ENCODE measurements around the gene ARMC8.

The ARMC8 gene

DNA sequence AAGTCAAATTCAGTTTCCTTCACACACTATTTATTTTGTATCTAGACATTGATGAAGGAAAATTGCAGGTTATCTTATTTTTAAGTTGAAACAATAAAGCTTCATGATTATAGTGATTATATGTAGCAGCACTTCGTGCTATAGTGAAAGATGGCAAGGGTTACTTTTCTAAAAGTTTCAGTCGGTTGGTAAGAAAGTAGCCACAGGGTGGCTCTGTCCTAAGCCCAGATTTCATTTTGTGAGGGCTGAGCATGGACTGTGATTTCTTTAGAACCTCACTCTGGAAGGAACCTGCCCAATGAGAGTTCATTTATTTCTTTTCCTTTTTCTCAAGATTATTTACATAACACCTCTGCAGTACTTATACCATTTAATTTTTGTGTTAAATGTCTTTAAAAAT, 76.0 kb downstream of the ARMC8 start:
- Histone ChIP-seq H3K4me2 (no peak overlapping the region), H3K4me1 (no peaks in the 10 kb centered on the region), H3K4me3 (no peak overlapping the region), H3K9ac (no peak overlapping the region), H3K27ac (no peak overlapping the region), H4K20me1 (no peaks in the 10 kb centered on the region), H3K27me3 (no peaks in the 10 kb centered on the region), H3K9me3 (no peaks in the 10 kb centered on the region), H3K36me3 (peaks cover 51% of the 10 kb centered on the region)
- TF ChIP-seq Cebpa-rat (IDR thresholded peaks at IDR 0.05): no peak

DNA sequence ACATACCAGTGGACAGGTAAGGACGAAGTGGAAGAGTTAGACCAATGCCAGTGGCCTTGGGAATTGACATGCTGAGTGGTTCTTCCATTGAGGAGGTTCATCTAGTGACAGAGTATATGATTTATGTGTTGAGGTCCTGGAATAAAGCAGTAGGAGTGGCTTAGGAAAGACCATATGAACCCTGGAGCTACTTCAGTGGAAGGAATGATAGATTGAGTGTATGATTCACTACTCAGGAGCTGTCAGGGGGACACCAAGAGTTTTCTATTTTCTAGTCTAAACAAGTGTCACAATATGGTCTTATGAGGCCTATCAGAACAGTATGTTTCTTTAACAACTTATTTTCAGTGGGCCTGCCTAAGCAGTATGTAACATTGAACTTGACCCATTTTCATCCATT, 78.6 kb downstream of the ARMC8 start:
- Histone ChIP-seq H3K4me1 (no peaks in the 10 kb centered on the region), H3K27me3 (no peaks in the 10 kb centered on the region), H3K9me3 (no peaks in the 10 kb centered on the region), H3K4me3 (no peak overlapping the region), H3K27ac (no peak overlapping the region), H3K36me3 (peaks cover 51% of the 10 kb centered on the region), H3K4me2 (no peak overlapping the region), H3K9ac (no peak overlapping the region), H4K20me1 (no peaks in the 10 kb centered on the region)
- TF ChIP-seq Cebpa-rat (IDR thresholded peaks at IDR 0.05): no peak

DNA sequence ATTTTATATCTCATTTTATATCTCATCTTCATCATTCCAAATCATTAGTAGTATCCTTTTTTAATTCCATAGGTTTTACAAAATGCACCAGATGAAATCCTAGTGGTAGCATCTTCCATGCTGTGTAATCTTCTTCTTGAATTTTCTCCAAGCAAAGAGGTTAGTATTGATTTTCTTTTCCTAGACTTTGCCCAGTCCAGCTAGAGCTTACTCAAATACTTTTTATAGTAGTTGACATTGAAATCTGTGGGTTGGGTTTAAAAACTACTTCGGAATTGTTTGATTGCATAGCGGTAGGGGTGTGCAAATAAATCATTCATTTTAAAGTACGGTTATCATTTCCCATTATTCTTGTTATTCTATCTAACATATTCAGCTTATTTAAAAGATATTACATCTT, 80.0 kb downstream of the ARMC8 start:
- Histone ChIP-seq H3K9ac (no peak overlapping the region), H3K4me1 (no peaks in the 10 kb centered on the region), H3K36me3 (peaks cover 64% of the 10 kb centered on the region), H3K4me3 (no peak overlapping the region), H3K9me3 (no peaks in the 10 kb centered on the region), H4K20me1 (no peaks in the 10 kb centered on the region), H3K27me3 (no peaks in the 10 kb centered on the region), H3K27ac (no peak overlapping the region), H3K4me2 (no peak overlapping the region)
- no peak for TF ChIP-seq Cebpa-rat (IDR thresholded peaks at IDR 0.05)

DNA sequence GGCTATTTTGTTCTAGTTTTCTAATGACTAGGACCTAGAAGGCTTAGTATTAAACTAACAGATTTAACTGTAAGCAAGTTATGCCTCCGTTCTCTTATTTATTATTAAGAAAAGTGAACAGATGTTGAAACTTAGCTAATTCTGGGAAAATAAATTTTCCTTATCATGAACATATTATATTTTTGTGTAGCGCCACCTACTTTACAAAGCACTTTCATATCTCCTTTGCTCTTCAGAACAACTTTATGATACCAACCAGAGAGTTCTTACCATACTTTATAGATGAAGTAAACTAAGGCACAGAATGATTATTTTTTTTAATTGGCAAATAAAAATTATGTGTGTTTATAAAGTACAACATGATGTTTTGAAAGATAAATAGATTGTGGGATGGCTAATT, 83.1 kb downstream of the ARMC8 start:
- Histone ChIP-seq H3K4me1 (no peaks in the 10 kb centered on the region), H3K9ac (no peak overlapping the region), H3K4me2 (no peak overlapping the region), H3K36me3 (peaks cover 74% of the 10 kb centered on the region), H3K4me3 (no peak overlapping the region), H4K20me1 (no peaks in the 10 kb centered on the region), H3K27me3 (no peaks in the 10 kb centered on the region), H3K27ac (no peak overlapping the region), H3K9me3 (no peaks in the 10 kb centered on the region)
- TF ChIP-seq Cebpa-rat (IDR thresholded peaks at IDR 0.05): no peak

DNA sequence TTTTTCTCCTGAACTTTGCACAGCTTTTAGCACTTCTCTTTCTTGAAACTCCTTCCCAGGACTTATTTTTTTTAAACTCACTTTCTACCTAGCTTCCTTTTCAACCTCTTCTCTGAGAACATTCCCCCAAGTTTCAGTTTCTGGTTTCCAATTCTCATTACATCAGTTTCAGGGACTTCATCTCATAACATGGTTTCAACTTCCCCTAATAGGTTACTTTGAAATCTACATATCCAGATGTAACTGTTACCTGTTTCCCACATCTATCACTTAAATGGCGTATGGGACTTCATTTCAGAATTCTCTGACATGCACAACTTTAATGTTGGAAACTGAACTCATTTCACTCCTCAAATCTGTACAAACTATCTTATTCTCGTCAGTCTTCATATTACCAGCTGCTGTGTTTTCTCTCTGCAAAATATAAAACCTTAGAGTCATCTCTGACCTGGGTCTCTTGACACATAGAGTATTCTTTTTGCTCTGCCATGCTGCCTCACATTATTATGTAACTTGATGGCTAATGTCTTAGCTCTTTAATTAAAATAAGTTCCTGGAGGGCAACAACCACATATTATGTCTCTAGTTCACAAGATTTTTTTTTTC, 84.2 kb downstream of the ARMC8 start:
- Histone ChIP-seq H3K27me3 (no peaks in the 10 kb centered on the region), H3K4me1 (no peaks in the 10 kb centered on the region), H3K9ac (no peak overlapping the region), H3K4me2 (no peak overlapping the region), H3K9me3 (no peaks in the 10 kb centered on the region), H3K36me3 (peaks cover 71% of the 10 kb centered on the region), H3K27ac (no peak overlapping the region), H4K20me1 (no peaks in the 10 kb centered on the region), H3K4me3 (no peak overlapping the region)
- no peak for TF ChIP-seq Cebpa-rat (IDR thresholded peaks at IDR 0.05)

DNA sequence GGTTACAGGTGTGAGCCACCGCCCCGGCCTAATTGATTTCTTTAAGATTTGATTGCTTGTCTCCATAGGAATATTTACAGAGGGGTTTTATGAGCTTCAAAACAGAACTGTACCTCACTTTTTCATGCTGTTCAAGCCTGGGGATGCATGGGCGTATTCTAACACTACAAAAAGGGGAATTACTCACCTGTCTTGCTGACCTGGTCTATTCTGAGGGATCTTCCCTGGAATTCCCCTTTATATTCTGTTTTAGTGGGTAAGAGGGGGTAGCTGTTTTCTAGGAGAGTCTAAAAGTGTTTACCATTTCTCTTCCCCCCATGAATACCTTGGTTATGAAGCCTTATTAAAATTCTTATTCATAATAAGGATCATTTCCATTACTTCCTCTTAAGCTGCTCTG, 94.5 kb downstream of the ARMC8 start:
- TF ChIP-seq Cebpa-rat (IDR thresholded peaks at IDR 0.05): no peak
- Histone ChIP-seq H3K27me3 (no peaks in the 10 kb centered on the region), H4K20me1 (no peaks in the 10 kb centered on the region), H3K4me2 (no peak overlapping the region), H3K27ac (no peak overlapping the region), H3K9ac (no peak overlapping the region), H3K4me1 (no peaks in the 10 kb centered on the region), H3K9me3 (no peaks in the 10 kb centered on the region), H3K36me3 (peaks cover 78% of the 10 kb centered on the region), H3K4me3 (no peak overlapping the region)

DNA sequence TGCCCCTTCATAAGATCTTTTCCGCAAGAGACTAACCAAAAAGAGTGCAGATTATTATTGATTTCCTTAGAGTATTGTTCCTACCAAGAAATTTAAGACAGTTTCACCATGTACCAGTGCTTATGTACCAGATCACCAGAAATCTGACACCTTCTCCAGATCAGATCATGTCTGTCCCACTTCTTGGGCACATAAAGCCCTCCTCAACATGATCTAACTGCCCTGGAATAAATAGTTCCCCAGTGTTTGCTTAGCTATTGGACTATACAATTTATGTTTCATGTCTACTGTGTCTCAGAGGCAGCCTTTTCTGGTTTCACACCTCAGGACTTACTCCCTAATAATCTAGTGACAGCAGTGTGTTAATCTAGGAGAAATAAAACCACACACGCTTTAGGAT, 95.7 kb downstream of the ARMC8 start:
- TF ChIP-seq Cebpa-rat (IDR thresholded peaks at IDR 0.05): no peak
- H3K4me1 ChIP-seq: no peaks in the 10 kb centered on the region
- H4K20me1 ChIP-seq: no peaks in the 10 kb centered on the region
- H3K9ac ChIP-seq: no peak overlapping the region
- H3K9me3 ChIP-seq: no peaks in the 10 kb centered on the region
- H3K4me3 ChIP-seq: no peak overlapping the region
- H3K4me2 ChIP-seq: no peak overlapping the region
- H3K27me3 ChIP-seq: no peaks in the 10 kb centered on the region
- no peak overlapping the region for H3K27ac ChIP-seq
- H3K36me3 ChIP-seq: peaks cover 83% of the 10 kb centered on the region

DNA sequence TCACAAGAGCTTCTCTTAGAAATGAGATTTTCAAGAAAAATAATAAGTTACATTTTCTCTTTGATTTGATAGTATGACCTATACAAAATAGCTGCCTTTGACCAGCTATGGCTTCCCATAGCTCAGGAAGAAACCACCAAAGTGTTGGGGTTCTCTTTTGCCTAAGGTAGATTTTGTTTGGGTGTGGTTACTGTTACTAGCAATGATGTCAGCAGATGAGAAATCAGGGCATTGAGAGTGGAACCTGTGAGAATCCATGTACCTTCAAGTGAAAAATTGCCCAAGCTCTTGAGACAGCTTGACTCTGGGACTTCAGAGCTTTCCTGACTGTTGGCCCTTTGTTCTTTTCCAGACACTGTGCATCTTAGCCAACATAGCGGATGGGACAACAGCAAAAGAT, 97.0 kb downstream of the ARMC8 start:
- Histone ChIP-seq H3K9ac (no peak overlapping the region), H3K4me2 (no peak overlapping the region), H3K9me3 (no peaks in the 10 kb centered on the region), H3K4me3 (no peak overlapping the region), H3K4me1 (no peaks in the 10 kb centered on the region), H3K27ac (no peak overlapping the region), H3K27me3 (no peaks in the 10 kb centered on the region), H4K20me1 (no peaks in the 10 kb centered on the region), H3K36me3 (peaks cover 90% of the 10 kb centered on the region)
- no peak for TF ChIP-seq Cebpa-rat (IDR thresholded peaks at IDR 0.05)

DNA sequence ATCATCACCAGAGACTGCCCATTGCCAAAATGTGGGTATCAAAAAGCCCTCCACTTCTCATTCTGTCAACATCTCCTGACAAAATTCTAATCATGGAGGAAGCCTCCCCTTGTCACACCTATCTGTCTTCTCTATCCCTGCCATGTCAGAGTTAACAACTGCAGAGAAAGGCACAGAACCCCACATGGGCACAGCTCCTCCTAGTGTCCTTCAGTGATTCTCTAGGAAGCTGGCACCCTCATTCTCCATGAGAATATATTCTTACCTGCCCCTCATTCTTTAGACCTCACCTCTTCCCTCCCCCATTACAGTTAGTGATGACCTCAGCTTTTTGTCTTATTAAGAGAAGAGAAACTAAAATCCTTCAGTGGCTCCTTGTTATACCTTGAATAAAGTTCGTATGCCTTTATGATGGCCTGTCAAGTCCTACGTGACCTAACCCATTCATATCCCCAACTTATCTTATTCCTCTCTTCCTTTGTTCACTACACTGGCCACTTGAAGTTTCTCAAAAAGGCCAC, 97.9 kb downstream of the ARMC8 start:
- no peak overlapping the region for H3K9ac ChIP-seq
- no peaks in the 10 kb centered on the region for H3K4me1 ChIP-seq
- H3K4me2 ChIP-seq: no peak overlapping the region
- H3K4me3 ChIP-seq: no peak overlapping the region
- H3K27ac ChIP-seq: no peak overlapping the region
- no peak for TF ChIP-seq Cebpa-rat (IDR thresholded peaks at IDR 0.05)
- H3K36me3 ChIP-seq: peaks cover 94% of the 10 kb centered on the region
- no peaks in the 10 kb centered on the region for H3K27me3 ChIP-seq
- H3K9me3 ChIP-seq: no peaks in the 10 kb centered on the region
- H4K20me1 ChIP-seq: no peaks in the 10 kb centered on the region

DNA sequence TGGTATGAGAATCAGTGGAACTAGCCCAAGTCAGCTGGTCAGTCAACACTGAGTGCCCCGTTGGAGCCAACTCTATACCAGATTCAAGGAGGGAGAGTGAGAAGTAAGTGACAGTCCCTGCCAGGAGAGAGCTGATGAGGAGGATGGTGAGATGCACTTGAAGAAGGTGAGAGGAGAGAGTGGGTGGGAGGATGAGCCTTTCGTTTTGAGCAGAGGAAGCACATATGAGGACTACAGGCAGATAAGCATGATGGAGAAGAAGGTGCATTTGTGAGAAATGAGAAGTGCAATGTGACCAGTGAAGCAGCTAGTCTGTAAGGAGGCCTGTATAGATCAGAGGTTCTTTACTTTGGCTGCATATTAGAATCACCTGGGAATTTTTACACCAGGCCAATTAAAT, 102.2 kb downstream of the ARMC8 start:
- H3K9ac ChIP-seq: no peak overlapping the region
- peaks cover 100% of the 10 kb centered on the region for H3K36me3 ChIP-seq
- no peak for TF ChIP-seq Cebpa-rat (IDR thresholded peaks at IDR 0.05)
- no peaks in the 10 kb centered on the region for H3K9me3 ChIP-seq
- no peak overlapping the region for H3K4me2 ChIP-seq
- no peak overlapping the region for H3K4me3 ChIP-seq
- H3K4me1 ChIP-seq: no peaks in the 10 kb centered on the region
- H3K27me3 ChIP-seq: no peaks in the 10 kb centered on the region
- no peaks in the 10 kb centered on the region for H4K20me1 ChIP-seq
- H3K27ac ChIP-seq: no peak overlapping the region

DNA sequence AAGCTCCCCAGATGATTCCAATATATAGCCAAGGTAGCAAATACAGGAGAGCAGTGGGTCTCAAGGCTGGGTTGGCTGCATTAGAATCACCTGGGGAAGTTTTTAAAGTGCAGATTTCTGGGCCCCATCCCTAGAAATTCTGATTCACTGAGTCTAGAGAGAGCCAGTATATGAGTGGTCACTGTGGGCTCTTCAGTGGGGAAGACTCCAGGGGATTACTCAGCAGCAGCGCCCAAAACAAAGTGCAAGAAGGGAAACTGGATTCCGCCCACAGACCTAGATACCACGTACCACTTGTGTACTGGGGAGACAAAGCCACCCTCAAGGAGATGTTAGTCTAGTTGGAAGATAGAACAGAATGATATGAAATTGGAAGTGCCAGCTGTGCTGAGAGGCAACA, 102.6 kb downstream of the ARMC8 start:
- Histone ChIP-seq H3K27ac (no peak overlapping the region), H4K20me1 (no peaks in the 10 kb centered on the region), H3K4me1 (no peaks in the 10 kb centered on the region), H3K4me2 (no peak overlapping the region), H3K4me3 (no peak overlapping the region), H3K9ac (no peak overlapping the region), H3K9me3 (no peaks in the 10 kb centered on the region), H3K27me3 (no peaks in the 10 kb centered on the region), H3K36me3 (peaks cover 100% of the 10 kb centered on the region)
- TF ChIP-seq Cebpa-rat (IDR thresholded peaks at IDR 0.05): no peak

Data from BLaER1 (cell line).